Tibial nerve (tissue), 4 donors: ENCODE measurements around the gene PSAPL1.

ENCODE experiments used
- CTCF ChIP-seq, 5 experiments: fragments of 200-600 bp in 3 of 5; fragments of 450-650 bp in 2 of 5; sonication (generic) in 3 of 5; IDR thresholded peaks; one replicate each; pipeline ENCODE4 v1.5.1; 2016 to 2019; ENCODE audit warnings: antibody characterized with exemption in 5 of 5, mild to moderate bottlenecking in 3 of 5, moderate library complexity in 2 of 5
- EP300 ChIP-seq, 2 donors: sonication (generic); formaldehyde crosslinking; IDR thresholded peaks; one replicate each; pipeline ENCODE4 v1.6.1; 2017; ENCODE audit warnings: antibody characterized with exemption in 2 of 2, mild to moderate bottlenecking in 1 of 2
- POLR2A ChIP-seq, 2 donors: fragments of 450-650 bp; IDR thresholded peaks; one replicate each; pipeline ENCODE4 v1.6.1; 2017; ENCODE audit warnings: antibody characterized with exemption in 2 of 2, mild to moderate bottlenecking in 2 of 2, moderate library complexity in 2 of 2

- TF ChIP-seq CTCF (IDR thresholded peaks at IDR 0.05) (no peak), EP300 (IDR thresholded peaks at IDR 0.05) (no peak), POLR2A (IDR thresholded peaks at IDR 0.05) (no peak)
Measured at GRCh38 chr4:7402526-7402925, 32.2 kb downstream of the PSAPL1 start.
